HepG2 (cell line): ENCODE measurements around the gene SUSD6. TPM values are rescaled to one million over a fixed set of nuclear protein-coding genes. Genes with fewer than 3 reads are reported as not detected.

ENCODE experiments used
- FLYWCH1 ChIP-seq: sonication (generic); formaldehyde crosslinking; IDR thresholded peaks from 2 replicates; pipeline ENCODE4 v1.8.1; 2023; ENCODE audit warnings: mild to moderate bottlenecking, missing genetic modification reagents
- HES4 ChIP-seq: sonication (generic); formaldehyde crosslinking; IDR thresholded peaks from 2 replicates; pipeline ENCODE4 v1.9.0; 2021; ENCODE audit warnings: mild to moderate bottlenecking, missing genetic modification reagents, borderline replicate concordance
- HMG20A ChIP-seq: IDR thresholded peaks from 2 replicates; pipeline ENCODE4 v1.6.1; 2016; ENCODE audit warnings: borderline replicate concordance
- JARID2 ChIP-seq: sonication (generic); formaldehyde crosslinking; IDR thresholded peaks from 2 replicates; pipeline ENCODE4 v1.8.1; 2023; ENCODE audit warnings: missing genetic modification reagents, inconsistent platforms; ENCODE audit not compliant: insufficient replicate concordance
- KMT2A ChIP-seq: sonication (generic); formaldehyde crosslinking; IDR thresholded peaks from 2 replicates; pipeline ENCODE4 v1.4.0; 2020; ENCODE audit warnings: missing genetic modification reagents
- NAIF1 ChIP-seq: sonication (generic); formaldehyde crosslinking; IDR thresholded peaks from 2 replicates; pipeline ENCODE4 v1.5.0; 2020; ENCODE audit warnings: mild to moderate bottlenecking, missing genetic modification reagents, borderline replicate concordance
- NCOA1 ChIP-seq: sonication (generic); formaldehyde crosslinking; IDR thresholded peaks from 2 replicates; pipeline ENCODE4 v1.9.0; 2021; ENCODE audit warnings: missing genetic modification reagents
- NR2C2 ChIP-seq: sonication (generic); formaldehyde crosslinking; IDR thresholded peaks from 2 replicates; pipeline ENCODE4 v1.4.0; 2020; ENCODE audit warnings: missing genetic modification reagents, mild to moderate bottlenecking, moderate library complexity, borderline replicate concordance
- NR3C1 ChIP-seq: sonication (generic); formaldehyde crosslinking; IDR thresholded peaks from 2 replicates; pipeline ENCODE4 v1.4.0; 2020; ENCODE audit warnings: missing genetic modification reagents
- PAX8 ChIP-seq: sonication (generic); formaldehyde crosslinking; IDR thresholded peaks from 2 replicates; pipeline ENCODE4 v1.8.0; 2022; ENCODE audit warnings: mild to moderate bottlenecking, missing genetic modification reagents, borderline replicate concordance
- RBAK ChIP-seq: sonication (generic); formaldehyde crosslinking; IDR thresholded peaks from 2 replicates; pipeline ENCODE4 v1.5.1; 2020; ENCODE audit warnings: mild to moderate bottlenecking, missing genetic modification reagents
- RFXAP ChIP-seq: sonication (generic); formaldehyde crosslinking; IDR thresholded peaks from 2 replicates; pipeline ENCODE4 v1.4.0; 2020; ENCODE audit warnings: missing genetic modification reagents, borderline replicate concordance
- SP2 ChIP-seq: sonication (generic); formaldehyde crosslinking; IDR thresholded peaks from 2 replicates; pipeline ENCODE4 v1.5.1; 2020; ENCODE audit warnings: mild to moderate bottlenecking, missing genetic modification reagents
- TBL1XR1 ChIP-seq: fragments of 150-350 bp; IDR thresholded peaks from 2 replicates; pipeline ENCODE4 v1.6.1; 2014; ENCODE audit warnings: borderline replicate concordance, low read length; ENCODE audit not compliant: partially characterized antibody
- ZBTB38 ChIP-seq: sonication (generic); formaldehyde crosslinking; IDR thresholded peaks from 2 replicates; pipeline ENCODE4 v1.5.1; 2020; ENCODE audit warnings: mild to moderate bottlenecking, missing genetic modification reagents
- ZFP36L1 ChIP-seq: sonication (generic); formaldehyde crosslinking; IDR thresholded peaks from 2 replicates; pipeline ENCODE4 v1.8.0; 2022; ENCODE audit warnings: mild to moderate bottlenecking, missing genetic modification reagents, moderate library complexity
- ZNF260 ChIP-seq: sonication (generic); formaldehyde crosslinking; IDR thresholded peaks from 2 replicates; pipeline ENCODE4 v1.4.0; 2020; ENCODE audit warnings: missing genetic modification reagents, low read depth, mild to moderate bottlenecking, borderline replicate concordance
- ZNF264 ChIP-seq: sonication (generic); formaldehyde crosslinking; IDR thresholded peaks from 2 replicates; pipeline ENCODE4 v1.4.0; 2020; ENCODE audit warnings: missing genetic modification reagents
- ZNF773 ChIP-seq: sonication (generic); formaldehyde crosslinking; IDR thresholded peaks from 2 replicates; pipeline ENCODE4 v1.4.0; 2020; ENCODE audit warnings: missing genetic modification reagents, borderline replicate concordance
- ZNF790 ChIP-seq: sonication (generic); formaldehyde crosslinking; IDR thresholded peaks from 2 replicates; pipeline ENCODE4 v1.8.0; 2022; ENCODE audit warnings: missing genetic modification reagents, mild to moderate bottlenecking, borderline replicate concordance
- ZSCAN29 ChIP-seq: sonication (generic); formaldehyde crosslinking; conservative IDR thresholded peaks from 2 replicates; pipeline ENCODE4 v1.4.0; 2020; ENCODE audit warnings: mild to moderate bottlenecking, missing genetic modification reagents
- ZSCAN30 ChIP-seq: sonication (generic); formaldehyde crosslinking; IDR thresholded peaks from 2 replicates; pipeline ENCODE4 v1.5.0; 2020; ENCODE audit warnings: mild to moderate bottlenecking, missing genetic modification reagents
- polyA plus RNA-seq, 8 experiments: library from polyadenylated mRNA; depleted of rRNA in 3 of 8; stranded (reverse) in 7 of 8; unstranded in 1 of 8; fragments of >200 nt; fragmentation: Illumina TruSeq in 4 of 8; extraction: Trizol in 4 of 8; gene quantifications; 2 replicates each; pipeline versions ENCODE4 v1.2.1 to v1.2.3, GENCODE V29; 2011 to 2016; ENCODE audit warnings: low read depth in 4 of 8, missing spikeins in 1 of 8, mixed read lengths in 1 of 8; ENCODE audit not compliant: insufficient read depth in 1 of 8
- total RNA-seq, 5 experiments: library from RNA; depleted of rRNA; stranded (reverse); fragments of >200 nt; fragmentation: Illumina TruSeq; extraction: Trizol; gene quantifications; 2 replicates each; pipeline ENCODE4 v1.2.3, GENCODE V29; 2016; ENCODE audit warnings: low read depth in 1 of 5
- TF ChIP-seq, protein P1 (sequence below): IDR thresholded peaks from 2 replicates; pipeline ENCODE4 v1.6.1; 2012; ENCODE audit warnings: low read length, improper control_type of control experiment
- TF ChIP-seq, protein P2 (sequence below): sonication (generic); formaldehyde crosslinking; IDR thresholded peaks from 2 replicates; pipeline ENCODE4 v1.4.0; 2020; ENCODE audit warnings: missing genetic modification reagents

The SUSD6 gene
- total and polyA plus RNA-seq, 2 of the 13 experiments (the other 11 are each of a cell fraction or from before 2014, with no cell fraction given) = 7.2 to 7.4 TPM

DNA sequence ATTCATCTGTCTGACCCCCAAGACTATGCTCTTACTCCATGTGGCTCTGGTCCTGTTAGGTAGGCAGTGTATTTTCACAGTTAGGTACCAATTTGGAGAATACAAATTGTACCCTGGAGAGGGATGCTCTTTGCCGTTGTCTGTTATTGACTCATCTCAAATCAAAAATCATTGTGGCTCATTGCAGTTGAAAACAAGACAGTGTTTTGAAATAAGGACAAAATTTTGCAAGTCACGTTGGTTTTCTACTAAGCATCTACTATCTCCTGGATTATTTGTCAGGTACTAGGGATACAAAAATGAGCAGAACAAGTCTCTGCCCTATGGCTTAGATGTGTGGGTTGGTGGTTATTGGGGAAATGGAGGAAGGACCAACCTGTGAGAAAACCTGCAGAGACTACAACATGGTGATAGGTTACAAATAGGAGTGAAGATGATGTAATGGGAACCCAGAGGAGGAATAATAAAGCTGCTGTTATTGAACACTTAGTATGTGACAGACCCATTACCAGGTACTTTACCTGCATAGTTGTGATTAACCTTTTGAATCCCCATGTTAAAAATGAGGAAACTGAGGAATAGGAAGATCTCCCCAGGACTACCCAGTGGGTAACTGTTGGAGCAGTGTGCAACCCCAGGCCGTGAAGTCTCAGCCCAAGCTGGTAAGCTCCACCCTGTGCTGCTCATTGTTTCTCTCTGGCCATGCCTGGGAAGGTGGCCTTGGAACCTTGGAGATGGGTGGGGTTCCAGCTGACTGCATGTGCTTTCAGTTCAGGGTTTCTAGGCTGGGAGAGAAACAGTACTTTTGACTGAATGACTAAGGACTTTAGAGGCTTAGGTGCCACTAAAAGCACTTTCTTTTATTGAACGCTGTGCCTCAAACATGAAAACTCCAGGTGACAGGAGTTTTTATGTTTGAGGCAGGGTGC lies 82.7 kb downstream of the SUSD6 start (continued):
- TF ChIP-seq, protein P1, sequence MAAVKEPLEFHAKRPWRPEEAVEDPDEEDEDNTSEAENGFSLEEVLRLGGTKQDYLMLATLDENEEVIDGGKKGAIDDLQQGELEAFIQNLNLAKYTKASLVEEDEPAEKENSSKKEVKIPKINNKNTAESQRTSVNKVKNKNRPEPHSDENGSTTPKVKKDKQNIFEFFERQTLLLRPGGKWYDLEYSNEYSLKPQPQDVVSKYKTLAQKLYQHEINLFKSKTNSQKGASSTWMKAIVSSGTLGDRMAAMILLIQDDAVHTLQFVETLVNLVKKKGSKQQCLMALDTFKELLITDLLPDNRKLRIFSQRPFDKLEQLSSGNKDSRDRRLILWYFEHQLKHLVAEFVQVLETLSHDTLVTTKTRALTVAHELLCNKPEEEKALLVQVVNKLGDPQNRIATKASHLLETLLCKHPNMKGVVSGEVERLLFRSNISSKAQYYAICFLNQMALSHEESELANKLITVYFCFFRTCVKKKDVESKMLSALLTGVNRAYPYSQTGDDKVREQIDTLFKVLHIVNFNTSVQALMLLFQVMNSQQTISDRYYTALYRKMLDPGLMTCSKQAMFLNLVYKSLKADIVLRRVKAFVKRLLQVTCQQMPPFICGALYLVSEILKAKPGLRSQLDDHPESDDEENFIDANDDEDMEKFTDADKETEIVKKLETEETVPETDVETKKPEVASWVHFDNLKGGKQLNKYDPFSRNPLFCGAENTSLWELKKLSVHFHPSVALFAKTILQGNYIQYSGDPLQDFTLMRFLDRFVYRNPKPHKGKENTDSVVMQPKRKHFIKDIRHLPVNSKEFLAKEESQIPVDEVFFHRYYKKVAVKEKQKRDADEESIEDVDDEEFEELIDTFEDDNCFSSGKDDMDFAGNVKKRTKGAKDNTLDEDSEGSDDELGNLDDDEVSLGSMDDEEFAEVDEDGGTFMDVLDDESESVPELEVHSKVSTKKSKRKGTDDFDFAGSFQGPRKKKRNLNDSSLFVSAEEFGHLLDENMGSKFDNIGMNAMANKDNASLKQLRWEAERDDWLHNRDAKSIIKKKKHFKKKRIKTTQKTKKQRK = no peak
- TF ChIP-seq ZNF790 (CRISPR knock-in tag) (no peak), ZNF773 (CRISPR knock-in tag) (no peak), NCOA1 (no peak), HMG20A (CRISPR knock-in tag) (peak; percentile 55; the same call in 1 of the 2 replicates), JARID2 (CRISPR knock-in tag) (no peak), PAX8 (CRISPR knock-in tag) (no peak), ZBTB38 (CRISPR knock-in tag) (no peak), ZSCAN29 (CRISPR knock-in tag) (no peak), ZFP36L1 (no peak), ZNF264 (CRISPR knock-in tag) (peak; percentile 36; the same call in 1 of the 2 replicates), ZSCAN30 (no peak), TBL1XR1 (no peak), KMT2A (CRISPR knock-in tag) (0 out of 2 replicates have a peak, but pooled peaks have one; percentile 33), NAIF1 (no peak), SP2 (no peak), NR2C2 (CRISPR knock-in tag) (no peak), ZNF260 (CRISPR knock-in tag) (no peak), RFXAP (CRISPR knock-in tag) (no peak), HES4 (CRISPR knock-in tag) (no peak), RBAK (CRISPR knock-in tag) (no peak), NR3C1 (CRISPR knock-in tag) (no peak), FLYWCH1 (CRISPR knock-in tag) (no peak)
- TF ChIP-seq, protein P2, sequence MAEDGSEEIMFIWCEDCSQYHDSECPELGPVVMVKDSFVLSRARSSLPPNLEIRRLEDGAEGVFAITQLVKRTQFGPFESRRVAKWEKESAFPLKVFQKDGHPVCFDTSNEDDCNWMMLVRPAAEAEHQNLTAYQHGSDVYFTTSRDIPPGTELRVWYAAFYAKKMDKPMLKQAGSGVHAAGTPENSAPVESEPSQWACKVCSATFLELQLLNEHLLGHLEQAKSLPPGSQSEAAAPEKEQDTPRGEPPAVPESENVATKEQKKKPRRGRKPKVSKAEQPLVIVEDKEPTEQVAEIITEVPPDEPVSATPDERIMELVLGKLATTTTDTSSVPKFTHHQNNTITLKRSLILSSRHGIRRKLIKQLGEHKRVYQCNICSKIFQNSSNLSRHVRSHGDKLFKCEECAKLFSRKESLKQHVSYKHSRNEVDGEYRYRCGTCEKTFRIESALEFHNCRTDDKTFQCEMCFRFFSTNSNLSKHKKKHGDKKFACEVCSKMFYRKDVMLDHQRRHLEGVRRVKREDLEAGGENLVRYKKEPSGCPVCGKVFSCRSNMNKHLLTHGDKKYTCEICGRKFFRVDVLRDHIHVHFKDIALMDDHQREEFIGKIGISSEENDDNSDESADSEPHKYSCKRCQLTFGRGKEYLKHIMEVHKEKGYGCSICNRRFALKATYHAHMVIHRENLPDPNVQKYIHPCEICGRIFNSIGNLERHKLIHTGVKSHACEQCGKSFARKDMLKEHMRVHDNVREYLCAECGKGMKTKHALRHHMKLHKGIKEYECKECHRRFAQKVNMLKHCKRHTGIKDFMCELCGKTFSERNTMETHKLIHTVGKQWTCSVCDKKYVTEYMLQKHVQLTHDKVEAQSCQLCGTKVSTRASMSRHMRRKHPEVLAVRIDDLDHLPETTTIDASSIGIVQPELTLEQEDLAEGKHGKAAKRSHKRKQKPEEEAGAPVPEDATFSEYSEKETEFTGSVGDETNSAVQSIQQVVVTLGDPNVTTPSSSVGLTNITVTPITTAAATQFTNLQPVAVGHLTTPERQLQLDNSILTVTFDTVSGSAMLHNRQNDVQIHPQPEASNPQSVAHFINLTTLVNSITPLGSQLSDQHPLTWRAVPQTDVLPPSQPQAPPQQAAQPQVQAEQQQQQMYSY (CRISPR knock-in tag) = no peak
